Measurements from ENCODE around the gene LRRC49. TPM values are rescaled to one million over a fixed set of nuclear protein-coding genes. Genes with fewer than 3 reads are reported as not detected.

The LRRC49 gene
- total and polyA plus RNA-seq, 12 donors = 4.4 to 14.9 (median 8.4) TPM

DNA sequence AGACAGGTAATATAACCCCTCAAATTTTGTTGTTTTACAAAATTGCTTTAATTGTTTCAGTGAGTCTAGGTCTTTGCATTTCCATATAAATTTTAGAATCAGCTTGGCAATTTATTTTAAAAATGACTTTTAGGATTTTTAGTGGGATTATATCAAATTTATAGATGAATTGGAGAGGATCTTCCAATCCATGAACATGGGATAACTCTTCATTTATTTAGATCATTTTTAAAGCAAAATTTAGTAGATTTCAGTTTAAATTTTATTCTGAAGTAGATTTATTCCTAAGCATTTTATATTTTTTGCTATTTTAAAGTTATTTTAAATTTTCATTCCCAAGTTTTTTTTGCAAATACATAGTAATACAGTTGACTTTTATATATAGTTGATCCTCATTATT, 164.5 kb downstream of the LRRC49 start:
- no peak for DNase-seq
- no peaks in the 10 kb centered on the region for H3K9me3 ChIP-seq (replicated peaks in 1 of 3)
- intact Hi-C loops (cut with DNase I) = no loop called here
- no peak for TF ChIP-seq POLR2A (IDR thresholded peaks at IDR 0.05)
- TF ChIP-seq, protein P1, sequence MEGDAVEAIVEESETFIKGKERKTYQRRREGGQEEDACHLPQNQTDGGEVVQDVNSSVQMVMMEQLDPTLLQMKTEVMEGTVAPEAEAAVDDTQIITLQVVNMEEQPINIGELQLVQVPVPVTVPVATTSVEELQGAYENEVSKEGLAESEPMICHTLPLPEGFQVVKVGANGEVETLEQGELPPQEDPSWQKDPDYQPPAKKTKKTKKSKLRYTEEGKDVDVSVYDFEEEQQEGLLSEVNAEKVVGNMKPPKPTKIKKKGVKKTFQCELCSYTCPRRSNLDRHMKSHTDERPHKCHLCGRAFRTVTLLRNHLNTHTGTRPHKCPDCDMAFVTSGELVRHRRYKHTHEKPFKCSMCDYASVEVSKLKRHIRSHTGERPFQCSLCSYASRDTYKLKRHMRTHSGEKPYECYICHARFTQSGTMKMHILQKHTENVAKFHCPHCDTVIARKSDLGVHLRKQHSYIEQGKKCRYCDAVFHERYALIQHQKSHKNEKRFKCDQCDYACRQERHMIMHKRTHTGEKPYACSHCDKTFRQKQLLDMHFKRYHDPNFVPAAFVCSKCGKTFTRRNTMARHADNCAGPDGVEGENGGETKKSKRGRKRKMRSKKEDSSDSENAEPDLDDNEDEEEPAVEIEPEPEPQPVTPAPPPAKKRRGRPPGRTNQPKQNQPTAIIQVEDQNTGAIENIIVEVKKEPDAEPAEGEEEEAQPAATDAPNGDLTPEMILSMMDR (IDR thresholded peaks at IDR 0.05) = no peak
- no peaks in the 10 kb centered on the region for H3K36me3 ChIP-seq (replicated peaks in 1 of 2)
- H3K27me3 ChIP-seq = no peaks in the 10 kb centered on the region
- H3K4me1 ChIP-seq (replicated peaks in 1 of 2) = no peaks in the 10 kb centered on the region
- H3K27ac ChIP-seq = no peak overlapping the region
- H3K4me3 ChIP-seq = no peak overlapping the region

DNA sequence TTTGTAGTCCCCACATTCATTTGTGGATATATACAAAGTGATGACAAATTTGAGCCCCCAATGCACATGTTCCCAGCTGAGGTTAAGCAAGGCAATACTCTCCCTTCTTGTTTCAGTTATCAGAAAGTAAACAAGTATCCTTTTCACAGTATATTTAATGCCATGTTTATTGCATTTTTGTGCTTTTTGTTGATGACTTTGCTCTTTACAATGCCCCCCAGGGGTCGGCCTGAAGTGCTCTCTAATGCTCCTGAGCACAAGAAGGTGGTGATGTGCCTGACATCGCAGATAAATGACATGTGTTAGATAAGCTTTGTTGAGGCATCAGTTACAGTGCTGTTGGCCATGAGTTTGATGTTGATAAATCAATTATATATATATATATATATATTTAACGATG, 165.0 kb downstream of the LRRC49 start:
- 84 to 92% (median 88%) methylated on average over 3 of the region's 3 CpGs for WGBS, 4 donors
- Histone ChIP-seq H3K4me1 (replicated peaks in 1 of 2) (no peaks in the 10 kb centered on the region), H3K9me3 (replicated peaks in 1 of 3) (no peaks in the 10 kb centered on the region), H3K27ac (no peak overlapping the region), H3K27me3 (no peaks in the 10 kb centered on the region), H3K4me3 (no peak overlapping the region), H3K36me3 (replicated peaks in 1 of 2) (no peaks in the 10 kb centered on the region)
- no peak for DNase-seq
- TF ChIP-seq POLR2A (IDR thresholded peaks at IDR 0.05) = no peak
- TF ChIP-seq, protein P1 (IDR thresholded peaks at IDR 0.05) = no peak
- intact Hi-C loops (cut with DNase I) = no loop called here

DNA sequence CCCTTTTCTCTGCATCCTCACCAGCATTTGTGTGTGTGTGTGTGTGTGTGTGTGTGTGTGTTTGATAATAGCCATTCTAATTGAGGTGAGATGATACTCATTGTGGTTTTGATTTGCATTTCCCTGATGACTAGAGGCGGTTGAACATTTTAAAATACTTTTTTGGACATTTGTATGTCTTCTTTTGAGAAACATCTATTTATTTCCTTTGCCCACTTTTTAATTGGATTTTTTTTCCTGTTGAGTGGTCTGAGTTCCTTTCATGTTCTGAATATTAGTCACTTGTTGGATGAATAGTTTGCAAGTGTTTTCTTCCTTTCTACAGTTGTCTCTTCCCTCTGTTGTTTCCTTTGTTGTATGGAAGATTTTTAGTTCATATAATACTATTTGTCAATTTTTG, 168.4 kb downstream of the LRRC49 start:
- Histone ChIP-seq H3K27ac (no peak overlapping the region), H3K4me3 (no peak overlapping the region), H3K9me3 (replicated peaks in 1 of 3) (no peaks in the 10 kb centered on the region), H3K36me3 (replicated peaks in 1 of 2) (no peaks in the 10 kb centered on the region), H3K27me3 (no peaks in the 10 kb centered on the region), H3K4me1 (replicated peaks in 1 of 2) (no peaks in the 10 kb centered on the region)
- WGBS, 4 donors = 68 to 90% (median 85%) methylated on average over 1 of the region's 1 CpG
- no peak for TF ChIP-seq POLR2A (IDR thresholded peaks at IDR 0.05)
- TF ChIP-seq, protein P1 (IDR thresholded peaks at IDR 0.05) = no peak
- no peak for DNase-seq
- intact Hi-C loops (cut with DNase I) = no loop called here

DNA sequence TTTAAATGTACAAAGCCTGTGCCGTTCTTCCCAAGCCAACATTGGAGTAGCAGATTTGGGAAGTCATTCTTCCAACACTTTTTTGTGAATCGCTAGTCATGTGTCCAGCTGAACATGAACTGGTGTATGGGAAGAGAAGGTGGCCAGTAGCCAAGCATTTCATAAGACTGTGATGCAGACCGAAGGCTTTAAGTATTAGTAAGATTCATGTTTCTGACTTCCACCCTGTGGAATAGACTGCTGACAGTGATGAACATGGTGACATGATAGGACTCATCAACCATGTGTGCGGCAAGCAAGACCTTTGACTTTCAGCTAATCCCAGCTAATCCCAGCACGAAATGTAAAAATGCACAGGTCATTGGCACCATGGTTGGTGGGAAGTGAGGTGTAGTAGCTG, 174.4 kb downstream of the LRRC49 start:
- no peaks in the 10 kb centered on the region for H3K4me1 ChIP-seq (replicated peaks in 1 of 2)
- no peaks in the 10 kb centered on the region for H3K36me3 ChIP-seq (replicated peaks in 1 of 2)
- 86 to 96% (median 89%) methylated on average over 5 of the region's 5 CpGs for WGBS, 4 donors
- DNase-seq = no peak
- H3K27me3 ChIP-seq = no peaks in the 10 kb centered on the region
- intact Hi-C loops (cut with DNase I) = no loop called here
- H3K27ac ChIP-seq = no peak overlapping the region
- no peaks in the 10 kb centered on the region for H3K9me3 ChIP-seq (replicated peaks in 1 of 3)
- no peak overlapping the region for H3K4me3 ChIP-seq
- TF ChIP-seq, protein P1 (IDR thresholded peaks at IDR 0.05) = no peak
- no peak for TF ChIP-seq POLR2A (IDR thresholded peaks at IDR 0.05)

Data from adrenal gland (tissue), 12 donors.